CD14-positive monocyte (primary cell): ENCODE results near the gene KCNMA1. TPM values are rescaled to one million over a fixed set of nuclear protein-coding genes. Genes with fewer than 3 reads are reported as not detected.

Experiments used
- DNase-seq, 3 donors: peaks; one replicate each; pipeline ENCODE4 v3.0.0-alpha.2; 2011 to 2022
- H2AFZ ChIP-seq: 2 replicates; pipeline ENCODE4 v1.6.0; 2012; ENCODE audit warnings: mild to moderate bottlenecking, low read depth, low read length, inconsistent platforms; ENCODE audit not compliant: insufficient read depth, poor library complexity, severe bottlenecking
- H3K27ac ChIP-seq, 2 donors: 1 replicate in 1 of 2; 2 replicates in 1 of 2; pipeline ENCODE4 v1.5.1; 2012 to 2013; ENCODE audit warnings: low read length in 2 of 2, control low read depth in 1 of 2, inconsistent platforms in 1 of 2, low read depth in 1 of 2, mild to moderate bottlenecking in 1 of 2
- H3K27me3 ChIP-seq, 2 donors: one replicate each; pipeline versions ENCODE4 v1.6.0 to v1.6.1; 2011 to 2013; ENCODE audit warnings: low read length in 2 of 2; ENCODE audit not compliant: control insufficient read depth in 2 of 2, insufficient read depth in 2 of 2
- H3K36me3 ChIP-seq, 2 donors: replicated peaks in 1 of 2; 1 replicate in 1 of 2; 2 replicates in 1 of 2; pipeline versions ENCODE4 v1.5.1 to v1.6.1; 2012 to 2013; ENCODE audit warnings: low read length in 2 of 2, control low read depth in 1 of 2, inconsistent platforms in 1 of 2, mild to moderate bottlenecking in 1 of 2; ENCODE audit not compliant: insufficient read depth in 2 of 2, control insufficient read depth in 1 of 2
- H3K4me1 ChIP-seq, 2 donors: 1 replicate in 1 of 2; 2 replicates in 1 of 2; pipeline versions ENCODE4 v1.5.1 to v1.6.1; 2012 to 2013; ENCODE audit warnings: low read length in 2 of 2, control low read depth in 1 of 2, inconsistent platforms in 1 of 2, mild to moderate bottlenecking in 1 of 2, moderate library complexity in 1 of 2; ENCODE audit not compliant: insufficient read depth in 2 of 2, control insufficient read depth in 1 of 2
- H3K4me2 ChIP-seq: replicated peaks from 2 replicates; pipeline ENCODE3; 2012; ENCODE audit warnings: low read length, moderate library complexity, mild to moderate bottlenecking; ENCODE audit not compliant: poor library complexity, severe bottlenecking; ENCODE audit errors: extremely low read depth
- H3K4me3 ChIP-seq, 3 experiments: fragments of 200-600 bp in 1 of 3; sonication (generic) in 1 of 3; replicated peaks in 1 of 3; 1 replicate in 2 of 3; 2 replicates in 1 of 3; pipeline ENCODE4 v1.5.1; 2011 to 2013; ENCODE audit warnings: low read length in 3 of 3, mild to moderate bottlenecking in 3 of 3, control low read depth in 2 of 3, low read depth in 2 of 3, inconsistent platforms in 1 of 3, moderate library complexity in 1 of 3
- H3K79me2 ChIP-seq: 2 replicates; pipeline ENCODE4 v1.6.0; 2012; ENCODE audit warnings: mild to moderate bottlenecking, control low read depth, inconsistent platforms, low read length, moderate library complexity; ENCODE audit not compliant: insufficient read depth
- H3K9ac ChIP-seq: 2 replicates; pipeline ENCODE4 v1.6.0; 2017; ENCODE audit warnings: low read length, mild to moderate bottlenecking; ENCODE audit not compliant: insufficient read depth, poor library complexity, severe bottlenecking
- H3K9me3 ChIP-seq, 2 donors: replicated peaks in 1 of 2; 1 replicate in 1 of 2; 2 replicates in 1 of 2; pipeline versions ENCODE4 v1.5.1 to v1.6.1; 2012 to 2013; ENCODE audit warnings: low read length in 2 of 2, control low read depth in 1 of 2; ENCODE audit not compliant: control insufficient read depth in 1 of 2, insufficient read depth in 1 of 2
- H4K20me1 ChIP-seq: 2 replicates; pipeline ENCODE4 v1.6.0; 2012; ENCODE audit warnings: mild to moderate bottlenecking, low read length, control low read depth, moderate library complexity; ENCODE audit not compliant: insufficient read depth
- H3K27ac Mint-ChIP-seq, 7 donors: one replicate each; pipeline ENCODE4 v1.8.0; 2020; ENCODE audit warnings: mild to moderate bottlenecking in 7 of 7, mixed read lengths in 7 of 7, moderate library complexity in 6 of 7, inconsistent platforms in 2 of 7
- H3K27me3 Mint-ChIP-seq, 3 donors: one replicate each; pipeline ENCODE4 v1.8.0; 2021 to 2022; ENCODE audit warnings: low read depth in 3 of 3, mild to moderate bottlenecking in 3 of 3, mixed read lengths in 3 of 3, moderate library complexity in 3 of 3, inconsistent platforms in 1 of 3
- H3K36me3 Mint-ChIP-seq, 2 donors: one replicate each; pipeline ENCODE4 v1.8.0; 2020; ENCODE audit warnings: mixed read lengths in 2 of 2, inconsistent platforms in 1 of 2, mild to moderate bottlenecking in 1 of 2
- H3K4me1 Mint-ChIP-seq: one replicate; pipeline ENCODE4 v1.8.0; 2020; ENCODE audit warnings: mild to moderate bottlenecking, mixed read lengths
- H3K4me3 Mint-ChIP-seq, 2 donors: one replicate each; pipeline ENCODE4 v1.8.0; 2020; ENCODE audit warnings: mild to moderate bottlenecking in 2 of 2, mixed read lengths in 2 of 2, moderate library complexity in 1 of 2
- H3K9me3 Mint-ChIP-seq, 7 donors: one replicate each; pipeline ENCODE4 v1.8.0; 2020 to 2022; ENCODE audit warnings: mixed read lengths in 7 of 7, mild to moderate bottlenecking in 6 of 7, moderate library complexity in 6 of 7, inconsistent platforms in 2 of 7
- WGBS: methylation state at CpG from one replicate; pipeline ENCODE4 v1.1.5; 2013; ENCODE audit warnings: missing lambda C conversion rate; ENCODE audit not compliant: insufficient coverage; 5-methylcytosine and 5-hydroxymethylcytosine counted together
- intact Hi-C, 2 donors: fragments of 100-400 bp; cut with micrococcal nuclease; formaldehyde crosslinking; loops; one replicate each; pipeline versions ENCODE4 v1.15.0 to v1.15.1; 2023
- polyA plus RNA-seq, 3 donors: library from polyadenylated mRNA; depleted of rRNA in 1 of 3; unstranded in 2 of 3; stranded (reverse) in 1 of 3; fragments of 300-500 nt in 2 of 3; fragments of >200 nt in 1 of 3; fragmentation: Illumina TruSeq in 2 of 3; gene quantifications; 1 replicate in 2 of 3; 2 replicates in 1 of 3; pipeline ENCODE4 v1.2.3, GENCODE V29; 2012 to 2021
- TF ChIP-seq, protein P1 (sequence below): fragments of 200-600 bp; IDR thresholded peaks from one replicate; pipeline ENCODE4 v1.8.0; 2022; ENCODE audit warnings: antibody characterized with exemption, mild to moderate bottlenecking

Gene KCNMA1
- polyA plus RNA-seq, 3 donors: 0.11 to 1.0 TPM; not detected in 1

DNA sequence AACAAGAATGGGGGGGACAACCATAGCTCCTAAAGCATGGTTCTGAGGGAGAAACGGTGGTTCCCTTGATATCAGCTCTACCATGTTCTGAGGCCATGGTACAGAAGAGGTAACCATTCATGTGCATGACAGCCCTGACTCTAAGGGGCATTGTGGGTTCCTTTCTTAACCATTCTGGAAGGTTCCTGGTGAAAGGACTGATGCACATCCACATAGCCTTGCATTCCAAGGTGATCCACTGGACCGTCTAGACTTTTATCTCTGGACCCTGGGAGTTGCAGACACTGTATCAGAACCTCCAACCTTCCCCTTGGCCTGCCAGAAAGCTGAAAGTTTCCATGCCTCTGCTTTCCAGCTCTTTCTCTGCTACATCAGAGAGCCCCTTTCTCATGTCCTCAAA lies 344.3 kb downstream of the KCNMA1 start:
- Mint-ChIP-seq H3K9me3 (no peaks in the 10 kb centered on the region), H3K27ac (no peak overlapping the region)
- intact Hi-C loops: no loop called here

DNA sequence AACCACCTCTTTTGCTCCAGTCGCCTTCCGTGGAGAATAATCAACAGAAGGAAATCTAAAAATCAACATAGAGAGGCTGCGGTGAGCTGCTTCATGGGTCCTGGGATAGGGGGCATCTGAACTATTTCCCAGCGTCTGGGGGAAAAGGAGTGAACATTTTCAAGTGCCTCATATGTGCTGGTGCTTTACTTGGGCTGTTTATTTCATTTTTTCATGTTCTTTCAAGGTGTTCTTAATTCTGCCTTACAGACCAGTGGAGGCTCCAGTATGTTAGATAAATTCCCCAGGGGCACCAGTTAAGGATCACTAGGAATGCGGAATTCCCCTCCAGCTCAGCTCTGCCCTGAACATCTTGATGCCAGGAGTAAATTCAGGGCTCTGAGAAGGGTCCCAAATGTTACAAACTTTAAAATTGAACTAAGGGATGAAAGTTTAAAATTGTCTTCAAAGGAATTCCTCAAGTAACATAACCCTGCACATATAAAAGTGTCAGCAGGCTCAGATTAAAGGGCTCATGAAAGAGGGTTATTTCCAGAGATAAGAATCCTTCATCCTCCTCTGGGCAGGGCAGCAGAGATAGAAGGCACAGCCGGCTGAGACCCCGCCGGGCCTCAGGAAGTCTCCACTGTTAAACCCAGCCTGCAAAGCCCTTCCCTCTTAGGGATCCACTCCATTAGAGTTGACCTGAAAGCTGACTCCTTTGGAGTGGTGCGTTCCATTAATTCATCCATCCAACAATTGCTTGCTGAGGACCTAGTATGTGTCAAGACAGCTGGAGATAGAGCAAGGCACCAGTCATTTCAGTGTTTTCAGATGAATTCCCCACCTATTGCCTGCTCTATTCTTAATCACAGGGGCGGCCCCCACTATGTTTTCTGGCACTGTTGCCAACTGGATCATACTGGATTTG lies 345.8 kb downstream of the KCNMA1 start:
- Histone ChIP-seq H3K9ac (no peak overlapping the region), H3K4me1 (no peaks in the 10 kb centered on the region), H2AFZ (no peak overlapping the region), H3K4me2 (no peak overlapping the region), H3K27ac (no peak overlapping the region), H3K4me3 (no peak overlapping the region), H3K79me2 (no peaks in the 10 kb centered on the region), H3K27me3 (peaks cover 0 to 4% of the 10 kb centered on the region in 2 donors), H4K20me1 (no peaks in the 10 kb centered on the region), H3K36me3 (no peaks in the 10 kb centered on the region), H3K9me3 (no peaks in the 10 kb centered on the region)
- DNase-seq: no peak
- Mint-ChIP-seq H3K27ac (no peak overlapping the region), H3K36me3 (no peaks in the 10 kb centered on the region), H3K9me3 (no peaks in the 10 kb centered on the region), H3K27me3 (peaks cover 3 to 18% (median 4%) of the 10 kb centered on the region in 3 donors), H3K4me3 (no peak overlapping the region), H3K4me1 (peaks cover 4% of the 10 kb centered on the region)
- TF ChIP-seq, protein P1, sequence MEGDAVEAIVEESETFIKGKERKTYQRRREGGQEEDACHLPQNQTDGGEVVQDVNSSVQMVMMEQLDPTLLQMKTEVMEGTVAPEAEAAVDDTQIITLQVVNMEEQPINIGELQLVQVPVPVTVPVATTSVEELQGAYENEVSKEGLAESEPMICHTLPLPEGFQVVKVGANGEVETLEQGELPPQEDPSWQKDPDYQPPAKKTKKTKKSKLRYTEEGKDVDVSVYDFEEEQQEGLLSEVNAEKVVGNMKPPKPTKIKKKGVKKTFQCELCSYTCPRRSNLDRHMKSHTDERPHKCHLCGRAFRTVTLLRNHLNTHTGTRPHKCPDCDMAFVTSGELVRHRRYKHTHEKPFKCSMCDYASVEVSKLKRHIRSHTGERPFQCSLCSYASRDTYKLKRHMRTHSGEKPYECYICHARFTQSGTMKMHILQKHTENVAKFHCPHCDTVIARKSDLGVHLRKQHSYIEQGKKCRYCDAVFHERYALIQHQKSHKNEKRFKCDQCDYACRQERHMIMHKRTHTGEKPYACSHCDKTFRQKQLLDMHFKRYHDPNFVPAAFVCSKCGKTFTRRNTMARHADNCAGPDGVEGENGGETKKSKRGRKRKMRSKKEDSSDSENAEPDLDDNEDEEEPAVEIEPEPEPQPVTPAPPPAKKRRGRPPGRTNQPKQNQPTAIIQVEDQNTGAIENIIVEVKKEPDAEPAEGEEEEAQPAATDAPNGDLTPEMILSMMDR: no peak
- 93% methylated on average over 7 of the region's 10 CpGs for WGBS
- intact Hi-C loops: no loop called here

More for the DNA sequence above, 344.3 kb downstream of the KCNMA1 start:
- no peaks in the 10 kb centered on the region for H3K9me3 ChIP-seq
- no peaks in the 10 kb centered on the region for H3K79me2 ChIP-seq
- TF ChIP-seq, protein P1: no peak
- peaks cover 3 to 21% (median 4%) of the 10 kb centered on the region in 3 donors for H3K27me3 Mint-ChIP-seq
- H3K4me1 ChIP-seq: no peaks in the 10 kb centered on the region
- H3K4me2 ChIP-seq: no peak overlapping the region
- no peak overlapping the region for H2AFZ ChIP-seq
- H4K20me1 ChIP-seq: no peaks in the 10 kb centered on the region
- peaks cover 4% of the 10 kb centered on the region for H3K4me1 Mint-ChIP-seq
- DNase-seq: no peak
- H3K36me3 Mint-ChIP-seq: no peaks in the 10 kb centered on the region
- no peak overlapping the region for H3K9ac ChIP-seq
- H3K36me3 ChIP-seq: no peaks in the 10 kb centered on the region
- peaks cover 0 to 4% of the 10 kb centered on the region in 2 donors for H3K27me3 ChIP-seq
- H3K4me3 ChIP-seq: no peak overlapping the region
- no peak overlapping the region for H3K4me3 Mint-ChIP-seq
- WGBS: 90% methylated on average over 2 of the region's 2 CpGs
- H3K27ac ChIP-seq: no peak overlapping the region
